GM18909 (cell line): ENCODE data around the gene HS1BP3.

Experiments
- ATAC-seq: cut with Tn5 transposase; IDR thresholded peaks from one replicate; pipeline ENCODE4 v1.9.1; 2021; ENCODE audit warnings: mild to moderate bottlenecking; ENCODE audit not compliant: unreplicated experiment, poor library complexity

The HS1BP3 gene

GRCh38 chr2:20675701-20676352, 24.9 kb upstream of the HS1BP3 start:
- ATAC-seq = peak; percentile 80

GRCh38 chr2:20674974-20675679, 24.2 kb upstream of the HS1BP3 start:
- no peak for ATAC-seq

GRCh38 chr2:20674309-20674965, 23.5 kb upstream of the HS1BP3 start:
- ATAC-seq = no peak

DNA sequence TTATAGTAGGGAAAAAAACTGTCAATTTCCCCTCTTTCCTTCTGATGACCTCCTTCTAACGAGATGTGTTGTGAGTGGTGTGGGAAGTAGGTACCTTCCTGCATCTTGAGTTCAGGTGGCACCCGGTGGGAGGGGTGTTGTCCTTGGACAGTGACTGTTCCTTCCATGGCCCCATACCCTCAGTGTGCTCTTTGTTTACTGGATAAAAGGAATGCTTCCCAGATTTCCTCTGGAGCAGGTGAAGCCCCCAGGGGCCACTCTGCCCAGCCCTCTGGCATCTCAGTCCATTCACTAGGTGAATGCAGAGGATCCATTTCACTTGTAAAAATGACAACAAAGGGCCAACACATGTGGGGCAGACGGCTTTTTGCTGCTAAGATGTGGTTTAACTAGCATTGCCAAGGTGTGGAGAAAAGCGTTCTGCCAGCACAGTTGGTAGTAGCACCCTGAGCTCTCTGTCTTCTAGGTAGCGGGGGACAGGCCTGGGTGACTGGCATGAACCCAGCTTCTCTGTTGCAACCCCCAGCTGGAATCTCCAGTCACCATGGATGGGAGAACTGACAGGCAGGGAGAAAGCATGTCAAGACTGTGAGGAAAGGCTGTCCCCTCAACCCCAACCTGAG, 22.9 kb upstream of the HS1BP3 start:
- no peak for ATAC-seq

DNA sequence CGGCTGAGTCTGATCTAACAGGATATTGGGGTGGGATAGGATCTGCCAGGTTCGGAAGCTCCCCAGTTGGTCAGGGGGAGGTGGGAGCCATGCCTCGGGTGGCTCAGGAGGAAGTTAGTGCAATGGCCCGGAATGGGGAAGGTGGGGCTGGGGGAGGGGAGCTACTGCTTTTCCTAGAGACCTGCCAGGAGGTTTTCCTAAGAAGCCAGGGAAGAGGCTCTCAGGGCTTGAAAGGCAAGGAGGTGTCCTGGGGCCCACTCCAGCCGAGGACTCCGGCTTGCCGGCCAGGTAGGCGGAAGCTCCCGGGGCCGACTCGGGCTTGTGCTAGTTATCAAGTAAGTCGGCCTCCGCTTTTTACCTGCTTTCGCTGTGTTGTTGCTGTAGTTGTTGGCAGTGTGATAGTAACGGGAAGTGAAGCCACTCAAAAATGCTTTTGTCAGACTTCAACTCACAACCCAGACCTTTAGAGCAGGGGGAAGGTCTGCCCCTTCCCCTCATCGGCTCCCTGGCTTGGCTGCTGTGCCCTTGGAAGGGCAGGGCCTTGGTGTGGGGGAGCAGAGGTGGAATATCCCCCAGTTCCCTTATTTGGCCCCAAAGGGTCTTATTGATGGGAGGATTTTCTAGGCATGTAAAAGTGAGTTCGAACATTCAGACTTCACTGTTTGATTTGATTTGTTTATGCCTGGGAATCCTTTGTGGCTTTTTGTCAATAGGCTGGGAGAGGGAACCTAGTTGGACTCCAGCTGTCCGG, 21.5 kb upstream of the HS1BP3 start:
- ATAC-seq = no peak

- ATAC-seq = no peak
Measured at GRCh38 chr2:20671736-20672080, 20.8 kb upstream of the HS1BP3 start.

DNA sequence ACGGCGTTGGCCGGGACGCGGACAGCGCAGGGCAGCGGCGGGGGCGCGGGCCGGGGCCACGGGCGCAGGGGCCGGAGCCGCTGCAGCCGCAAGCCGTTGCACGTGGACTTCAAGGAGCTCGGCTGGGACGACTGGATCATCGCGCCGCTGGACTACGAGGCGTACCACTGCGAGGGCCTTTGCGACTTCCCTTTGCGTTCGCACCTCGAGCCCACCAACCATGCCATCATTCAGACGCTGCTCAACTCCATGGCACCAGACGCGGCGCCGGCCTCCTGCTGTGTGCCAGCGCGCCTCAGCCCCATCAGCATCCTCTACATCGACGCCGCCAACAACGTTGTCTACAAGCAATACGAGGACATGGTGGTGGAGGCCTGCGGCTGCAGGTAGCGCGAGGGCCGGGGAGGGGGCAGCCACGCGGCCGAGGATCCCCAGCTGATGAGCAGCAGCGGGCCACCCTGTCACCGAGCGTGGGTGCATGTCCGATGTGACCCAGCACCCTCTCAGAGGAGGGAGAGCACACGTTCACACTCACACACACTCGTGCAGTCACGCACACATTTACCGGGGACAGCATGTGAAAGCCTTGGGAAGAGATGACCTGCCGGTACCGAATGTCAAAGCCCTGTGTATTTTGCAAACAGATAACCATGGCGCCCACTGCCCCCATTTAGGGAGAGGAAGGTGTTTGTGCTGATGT, 20.3 kb upstream of the HS1BP3 start:
- ATAC-seq = no peak

DNA sequence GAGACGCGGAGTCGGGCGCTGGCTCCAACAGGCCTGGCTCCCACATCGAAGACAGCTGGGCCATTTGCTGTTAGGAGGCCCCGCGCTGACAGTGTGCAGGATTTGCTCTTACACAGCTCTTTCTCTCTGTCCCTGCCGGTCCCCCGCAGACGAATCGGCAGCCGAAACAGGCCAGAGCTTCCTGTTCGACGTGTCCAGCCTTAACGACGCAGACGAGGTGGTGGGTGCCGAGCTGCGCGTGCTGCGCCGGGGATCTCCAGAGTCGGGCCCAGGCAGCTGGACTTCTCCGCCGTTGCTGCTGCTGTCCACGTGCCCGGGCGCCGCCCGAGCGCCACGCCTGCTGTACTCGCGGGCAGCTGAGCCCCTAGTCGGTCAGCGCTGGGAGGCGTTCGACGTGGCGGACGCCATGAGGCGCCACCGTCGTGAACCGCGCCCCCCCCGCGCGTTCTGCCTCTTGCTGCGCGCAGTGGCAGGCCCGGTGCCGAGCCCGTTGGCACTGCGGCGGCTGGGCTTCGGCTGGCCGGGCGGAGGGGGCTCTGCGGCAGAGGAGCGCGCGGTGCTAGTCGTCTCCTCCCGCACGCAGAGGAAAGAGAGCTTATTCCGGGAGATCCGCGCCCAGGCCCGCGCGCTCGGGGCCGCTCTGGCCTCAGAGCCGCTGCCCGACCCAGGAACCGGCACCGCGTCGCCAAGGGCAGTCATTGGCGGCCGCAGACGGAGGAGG, 19.6 kb upstream of the HS1BP3 start:
- no peak for ATAC-seq

DNA sequence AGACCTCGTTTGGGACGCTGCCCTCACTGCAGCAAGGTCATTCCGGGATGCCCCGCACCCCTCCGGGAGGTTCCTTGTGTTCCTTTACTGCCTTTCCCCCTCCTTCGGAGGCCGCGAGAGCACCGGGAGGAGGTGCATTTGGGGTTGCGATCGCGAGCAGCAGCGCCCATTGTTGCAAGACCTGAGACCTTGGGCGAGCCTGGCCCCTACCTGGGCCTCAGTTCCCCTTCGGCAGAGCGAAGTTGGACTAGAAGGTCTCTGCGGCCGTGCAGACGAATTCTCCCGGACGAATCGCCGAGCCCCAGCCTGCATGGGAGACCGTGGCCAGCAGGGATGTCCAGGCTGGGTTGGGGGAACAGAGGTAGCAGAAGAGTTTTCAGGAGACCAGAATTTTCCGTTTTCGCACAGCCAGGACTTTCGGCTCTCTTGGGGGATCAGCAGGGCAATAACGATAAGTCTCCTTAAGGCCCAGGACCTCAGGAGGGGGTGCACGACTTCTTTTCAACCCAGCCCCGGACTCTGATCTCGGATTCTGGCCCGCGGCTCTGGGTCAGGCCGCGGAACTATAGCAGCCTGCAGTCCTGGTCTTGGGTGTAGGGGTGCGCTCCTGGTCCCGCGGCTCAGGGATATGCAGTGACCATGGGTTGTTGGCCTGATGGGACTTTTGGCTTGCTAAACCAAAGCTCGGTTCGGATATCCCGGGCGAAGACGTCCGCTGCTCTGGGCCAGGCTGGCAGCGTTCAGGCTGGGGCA, 18.8 kb upstream of the HS1BP3 start:
- ATAC-seq = no peak

DNA sequence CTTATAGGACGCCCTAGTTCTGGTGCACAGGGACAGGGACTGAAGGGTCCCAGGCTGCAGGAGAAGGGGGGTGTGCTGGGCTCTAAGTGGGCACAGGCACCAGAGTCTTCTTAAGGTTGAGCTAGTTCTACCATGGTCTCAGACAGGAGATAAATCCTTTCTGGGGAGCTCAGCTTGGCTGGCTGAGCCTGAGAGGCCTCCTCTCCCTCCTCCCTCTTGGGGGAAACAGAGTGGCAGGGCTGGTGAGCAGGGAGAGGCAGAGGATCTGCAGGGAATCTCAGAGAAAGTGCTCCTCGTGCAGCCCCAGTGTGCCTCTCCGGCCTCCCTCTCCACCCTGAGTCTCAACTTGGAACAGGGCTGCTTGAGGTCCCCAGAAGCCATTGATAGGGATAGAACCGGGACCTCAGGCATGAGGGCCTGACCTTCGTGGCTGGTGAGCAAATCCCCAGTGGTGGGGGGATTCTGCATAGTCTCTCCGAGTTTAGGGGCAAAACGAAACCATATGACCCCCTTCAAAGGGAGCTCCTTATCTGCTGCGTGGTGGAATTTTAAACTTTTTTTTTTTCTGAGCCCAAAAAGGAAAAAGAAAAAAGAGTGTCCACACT, 18.1 kb upstream of the HS1BP3 start:
- no peak for ATAC-seq

GRCh38 chr2:20668451-20668850, 17.6 kb upstream of the HS1BP3 start:
- no peak for ATAC-seq

GRCh38 chr2:20667531-20668401, 16.9 kb upstream of the HS1BP3 start:
- peak; percentile 18 for ATAC-seq

DNA sequence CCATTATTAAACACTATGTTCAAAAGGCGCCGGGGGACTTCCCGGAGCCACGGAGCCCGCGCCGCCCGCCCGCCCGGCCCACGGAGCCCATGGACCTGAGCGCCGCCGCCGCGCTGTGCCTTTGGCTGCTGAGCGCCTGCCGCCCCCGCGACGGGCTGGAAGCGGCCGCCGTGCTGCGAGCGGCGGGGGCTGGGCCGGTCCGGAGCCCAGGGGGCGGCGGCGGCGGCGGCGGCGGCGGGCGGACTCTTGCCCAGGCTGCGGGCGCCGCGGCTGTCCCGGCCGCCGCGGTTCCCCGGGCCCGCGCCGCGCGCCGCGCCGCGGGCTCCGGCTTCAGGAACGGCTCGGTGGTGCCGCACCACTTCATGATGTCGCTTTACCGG, 16.2 kb upstream of the HS1BP3 start:
- ATAC-seq = peak; percentile 30

- peak; percentile 30 for ATAC-seq
Measured at GRCh38 chr2:20666304-20667150, 15.6 kb upstream of the HS1BP3 start, which contains the start of gene GDF7. Gene GDF7 (plus strand): TSS chr2:20667144. CDS start chr2:20667240, 96 bp downstream.

DNA sequence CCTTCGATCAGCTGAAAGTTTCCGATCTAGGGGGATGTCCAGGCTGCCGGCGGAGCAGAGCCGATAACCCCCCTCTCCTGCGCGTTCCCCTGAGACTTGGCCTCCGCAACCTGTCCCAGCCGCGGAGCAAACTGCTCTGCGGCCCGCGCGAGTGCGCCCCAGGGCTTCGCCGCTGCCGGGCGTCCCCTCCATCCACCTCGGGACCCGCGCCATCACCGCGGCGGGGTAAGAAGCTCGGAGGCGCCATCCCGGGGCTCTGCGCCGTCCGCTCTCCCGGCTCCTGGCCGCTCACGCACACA, 15.1 kb upstream of the HS1BP3 start:
- ATAC-seq = peak; percentile 5

GRCh38 chr2:20665243-20666004, 14.5 kb upstream of the HS1BP3 start:
- no peak for ATAC-seq
